SK-N-SH treated with all-trans-retinoic acid at 6 μM for 48 hours (cell line): Measurements from ENCODE around the gene GDF9.

ENCODE experiments used
- ATAC-seq: fragments of 200-7000 bp; cut with Tn5 transposase; 3 replicates; pipeline ENCODE4 v1.9.1; 2020; ENCODE audit warnings: mild to moderate bottlenecking, moderate library complexity
- BACH2 ChIP-seq: fragments of 250-450 bp; sonication (Bioruptor Pico); IDR thresholded peaks from 2 replicates; pipeline ENCODE4 v1.9.0; 2021; ENCODE audit warnings: mild to moderate bottlenecking, borderline replicate concordance
- ESRRG ChIP-seq: fragments of 250-450 bp; sonication (Bioruptor Pico); IDR thresholded peaks from 2 replicates; pipeline ENCODE4 v1.6.1; 2021; ENCODE audit warnings: mild to moderate bottlenecking
- GLIS3 ChIP-seq: fragments of 250-450 bp; sonication (Bioruptor Pico); IDR thresholded peaks from 2 replicates; pipeline ENCODE4 v1.5.0; 2020; ENCODE audit warnings: mild to moderate bottlenecking, moderate library complexity
- ISL1 ChIP-seq: fragments of 250-450 bp; sonication (Bioruptor Pico); IDR thresholded peaks from 2 replicates; pipeline ENCODE4 v2.1.2; 2022; ENCODE audit warnings: mild to moderate bottlenecking, moderate library complexity
- PPARA ChIP-seq: fragments of 250-450 bp; sonication (Bioruptor Pico); IDR thresholded peaks from 2 replicates; pipeline ENCODE4 v1.5.0; 2020; ENCODE audit warnings: mild to moderate bottlenecking, borderline replicate concordance
- RARB ChIP-seq: fragments of 250-450 bp; sonication (Bioruptor Pico); IDR thresholded peaks from 2 replicates; pipeline ENCODE4 v1.8.0; 2021; ENCODE audit warnings: mild to moderate bottlenecking, moderate library complexity
- SNAI2 ChIP-seq: fragments of 250-450 bp; sonication (Bioruptor Pico); IDR thresholded peaks from 2 replicates; pipeline ENCODE4 v1.5.0; 2020; ENCODE audit warnings: mild to moderate bottlenecking, moderate library complexity
- TCF4 ChIP-seq: fragments of 250-450 bp; sonication (Bioruptor Pico); IDR thresholded peaks from 2 replicates; pipeline ENCODE4 v1.8.0; 2021; ENCODE audit warnings: mild to moderate bottlenecking, moderate library complexity, borderline replicate concordance
- TOX ChIP-seq: fragments of 250-450 bp; sonication (Bioruptor Pico); IDR thresholded peaks from 2 replicates; pipeline ENCODE4 v1.8.0; 2021; ENCODE audit warnings: mild to moderate bottlenecking, moderate library complexity, borderline replicate concordance
- ZC3H10 ChIP-seq: fragments of 250-450 bp; sonication (Bioruptor Pico); IDR thresholded peaks from 2 replicates; pipeline ENCODE4 v1.5.1; 2021; ENCODE audit warnings: mild to moderate bottlenecking, moderate library complexity
- ZFP30 ChIP-seq: fragments of 450-650 bp; formaldehyde crosslinking; IDR thresholded peaks from 2 replicates; pipeline ENCODE4 v1.5.0; 2022; ENCODE audit warnings: mild to moderate bottlenecking, moderate library complexity
- ZNF565 ChIP-seq: fragments of 450-650 bp; formaldehyde crosslinking; conservative IDR thresholded peaks from 2 replicates; pipeline ENCODE4 v1.5.0; 2020; ENCODE audit warnings: low read depth, mild to moderate bottlenecking, moderate library complexity
- ZNF70 ChIP-seq: fragments of 450-650 bp; formaldehyde crosslinking; IDR thresholded peaks from 2 replicates; pipeline ENCODE4 v1.5.0; 2020; ENCODE audit warnings: mild to moderate bottlenecking, moderate library complexity
- ZNF8 ChIP-seq: fragments of 450-650 bp; formaldehyde crosslinking; IDR thresholded peaks from 2 replicates; pipeline ENCODE4 v1.5.0; 2020; ENCODE audit warnings: mild to moderate bottlenecking, moderate library complexity
- TF ChIP-seq, protein P1 (sequence below): fragments of 250-450 bp; sonication (Bioruptor Pico); IDR thresholded peaks from 2 replicates; pipeline ENCODE4 v1.8.0; 2020; ENCODE audit warnings: mild to moderate bottlenecking, moderate library complexity, borderline replicate concordance
- TF ChIP-seq, protein P2 (sequence below): fragments of 250-450 bp; sonication (Bioruptor Pico); IDR thresholded peaks from 2 replicates; pipeline ENCODE4 v1.5.1; 2021; ENCODE audit warnings: mild to moderate bottlenecking, moderate library complexity
- TF ChIP-seq, protein P3 (sequence below): fragments of 250-450 bp; sonication (Bioruptor Pico); IDR thresholded peaks from 2 replicates; pipeline ENCODE4 v1.5.1; 2020; ENCODE audit warnings: low read depth, mild to moderate bottlenecking, moderate library complexity
- TF ChIP-seq, protein P4 (sequence below): fragments of 250-450 bp; sonication (Bioruptor Pico); IDR thresholded peaks from 2 replicates; pipeline ENCODE4 v1.8.0; 2021; ENCODE audit warnings: low read depth, mild to moderate bottlenecking, moderate library complexity, borderline replicate concordance
- TF ChIP-seq, protein P5 (sequence below): fragments of 250-450 bp; sonication (Bioruptor Pico); IDR thresholded peaks from 2 replicates; pipeline ENCODE4 v1.5.0; 2020; ENCODE audit warnings: mild to moderate bottlenecking, moderate library complexity

Gene GDF9

DNA sequence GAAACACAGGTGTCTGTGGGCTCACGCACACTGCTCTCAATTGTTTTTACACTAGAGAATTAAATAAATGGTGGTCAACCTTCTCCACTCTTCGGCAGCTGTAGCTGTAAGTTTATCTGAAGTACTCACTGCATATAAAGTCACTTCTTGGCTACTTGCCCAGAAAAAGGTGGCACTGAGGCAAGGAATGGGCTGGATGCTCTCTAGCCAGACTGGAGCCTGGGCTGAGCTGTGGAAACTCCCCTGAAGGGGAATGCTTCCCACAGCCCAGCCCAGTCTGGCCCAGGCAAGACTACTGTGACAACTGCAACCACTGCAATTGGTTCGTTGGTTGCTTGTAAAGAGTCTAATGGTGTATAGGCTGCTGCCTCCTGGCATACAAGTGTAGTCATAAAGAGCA lies 11.7 kb upstream of the GDF9 start:
- peak; percentile 47; the same call in 2 of the 3 replicates for ATAC-seq
- TF ChIP-seq, protein P1, sequence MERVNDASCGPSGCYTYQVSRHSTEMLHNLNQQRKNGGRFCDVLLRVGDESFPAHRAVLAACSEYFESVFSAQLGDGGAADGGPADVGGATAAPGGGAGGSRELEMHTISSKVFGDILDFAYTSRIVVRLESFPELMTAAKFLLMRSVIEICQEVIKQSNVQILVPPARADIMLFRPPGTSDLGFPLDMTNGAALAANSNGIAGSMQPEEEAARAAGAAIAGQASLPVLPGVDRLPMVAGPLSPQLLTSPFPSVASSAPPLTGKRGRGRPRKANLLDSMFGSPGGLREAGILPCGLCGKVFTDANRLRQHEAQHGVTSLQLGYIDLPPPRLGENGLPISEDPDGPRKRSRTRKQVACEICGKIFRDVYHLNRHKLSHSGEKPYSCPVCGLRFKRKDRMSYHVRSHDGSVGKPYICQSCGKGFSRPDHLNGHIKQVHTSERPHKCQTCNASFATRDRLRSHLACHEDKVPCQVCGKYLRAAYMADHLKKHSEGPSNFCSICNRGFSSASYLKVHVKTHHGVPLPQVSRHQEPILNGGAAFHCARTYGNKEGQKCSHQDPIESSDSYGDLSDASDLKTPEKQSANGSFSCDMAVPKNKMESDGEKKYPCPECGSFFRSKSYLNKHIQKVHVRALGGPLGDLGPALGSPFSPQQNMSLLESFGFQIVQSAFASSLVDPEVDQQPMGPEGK, result no peak
- TF ChIP-seq, protein P2, sequence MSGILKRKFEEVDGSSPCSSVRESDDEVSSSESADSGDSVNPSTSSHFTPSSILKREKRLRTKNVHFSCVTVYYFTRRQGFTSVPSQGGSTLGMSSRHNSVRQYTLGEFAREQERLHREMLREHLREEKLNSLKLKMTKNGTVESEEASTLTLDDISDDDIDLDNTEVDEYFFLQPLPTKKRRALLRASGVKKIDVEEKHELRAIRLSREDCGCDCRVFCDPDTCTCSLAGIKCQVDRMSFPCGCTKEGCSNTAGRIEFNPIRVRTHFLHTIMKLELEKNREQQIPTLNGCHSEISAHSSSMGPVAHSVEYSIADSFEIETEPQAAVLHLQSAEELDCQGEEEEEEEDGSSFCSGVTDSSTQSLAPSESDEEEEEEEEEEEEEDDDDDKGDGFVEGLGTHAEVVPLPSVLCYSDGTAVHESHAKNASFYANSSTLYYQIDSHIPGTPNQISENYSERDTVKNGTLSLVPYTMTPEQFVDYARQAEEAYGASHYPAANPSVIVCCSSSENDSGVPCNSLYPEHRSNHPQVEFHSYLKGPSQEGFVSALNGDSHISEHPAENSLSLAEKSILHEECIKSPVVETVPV (CRISPR knock-in tag), result no peak
- TF ChIP-seq PPARA (CRISPR knock-in tag) (no peak), ISL1 (no peak), ZNF70 (CRISPR knock-in tag) (no peak), GLIS3 (CRISPR knock-in tag) (no peak)
- TF ChIP-seq, protein P3, sequence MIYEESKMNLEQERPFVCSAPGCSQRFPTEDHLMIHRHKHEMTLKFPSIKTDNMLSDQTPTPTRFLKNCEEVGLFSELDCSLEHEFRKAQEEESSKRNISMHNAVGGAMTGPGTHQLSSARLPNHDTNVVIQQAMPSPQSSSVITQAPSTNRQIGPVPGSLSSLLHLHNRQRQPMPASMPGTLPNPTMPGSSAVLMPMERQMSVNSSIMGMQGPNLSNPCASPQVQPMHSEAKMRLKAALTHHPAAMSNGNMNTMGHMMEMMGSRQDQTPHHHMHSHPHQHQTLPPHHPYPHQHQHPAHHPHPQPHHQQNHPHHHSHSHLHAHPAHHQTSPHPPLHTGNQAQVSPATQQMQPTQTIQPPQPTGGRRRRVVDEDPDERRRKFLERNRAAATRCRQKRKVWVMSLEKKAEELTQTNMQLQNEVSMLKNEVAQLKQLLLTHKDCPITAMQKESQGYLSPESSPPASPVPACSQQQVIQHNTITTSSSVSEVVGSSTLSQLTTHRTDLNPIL (CRISPR knock-in tag), result no peak
- TF ChIP-seq, protein P4, sequence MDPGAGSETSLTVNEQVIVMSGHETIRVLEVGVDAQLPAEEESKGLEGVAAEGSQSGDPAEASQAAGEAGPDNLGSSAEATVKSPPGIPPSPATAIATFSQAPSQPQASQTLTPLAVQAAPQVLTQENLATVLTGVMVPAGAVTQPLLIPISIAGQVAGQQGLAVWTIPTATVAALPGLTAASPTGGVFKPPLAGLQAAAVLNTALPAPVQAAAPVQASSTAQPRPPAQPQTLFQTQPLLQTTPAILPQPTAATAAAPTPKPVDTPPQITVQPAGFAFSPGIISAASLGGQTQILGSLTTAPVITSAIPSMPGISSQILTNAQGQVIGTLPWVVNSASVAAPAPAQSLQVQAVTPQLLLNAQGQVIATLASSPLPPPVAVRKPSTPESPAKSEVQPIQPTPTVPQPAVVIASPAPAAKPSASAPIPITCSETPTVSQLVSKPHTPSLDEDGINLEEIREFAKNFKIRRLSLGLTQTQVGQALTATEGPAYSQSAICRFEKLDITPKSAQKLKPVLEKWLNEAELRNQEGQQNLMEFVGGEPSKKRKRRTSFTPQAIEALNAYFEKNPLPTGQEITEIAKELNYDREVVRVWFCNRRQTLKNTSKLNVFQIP (CRISPR knock-in tag), result no peak
- TF ChIP-seq, all 23 proteins: peak for 0

DNA sequence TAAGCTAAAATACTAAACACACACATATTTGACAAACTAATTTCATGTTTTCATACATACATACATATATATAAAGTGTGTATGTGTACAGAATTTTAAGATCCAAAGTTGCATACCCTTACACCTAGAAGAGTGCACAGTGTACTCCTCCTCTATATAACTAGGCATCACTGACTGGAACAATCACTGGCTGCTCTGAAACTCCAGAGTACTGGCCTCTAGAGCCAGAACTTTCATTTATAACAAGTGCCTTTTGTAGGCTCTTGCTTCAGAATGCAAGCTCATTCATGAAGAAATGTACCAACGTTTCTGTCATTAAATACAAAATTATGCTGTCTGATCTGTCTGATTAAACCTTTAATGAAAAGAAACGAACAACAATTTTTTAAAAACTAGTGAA lies 11.2 kb upstream of the GDF9 start:
- no peak for ATAC-seq
- TF ChIP-seq, protein P4 (CRISPR knock-in tag), result no peak
- TF ChIP-seq ZNF70 (CRISPR knock-in tag), result no peak
- no peak for TF ChIP-seq TOX (CRISPR knock-in tag)
- no peak for TF ChIP-seq ZFP30 (CRISPR knock-in tag)
- no peak for TF ChIP-seq RARB (CRISPR knock-in tag)
- no peak for TF ChIP-seq GLIS3 (CRISPR knock-in tag)
- TF ChIP-seq ZNF565 (CRISPR knock-in tag), result no peak
- no peak for TF ChIP-seq BACH2 (CRISPR knock-in tag)
- TF ChIP-seq, protein P1, result no peak
- no peak for TF ChIP-seq ESRRG (CRISPR knock-in tag)
- TF ChIP-seq, protein P2 (CRISPR knock-in tag), result no peak
- no peak for TF ChIP-seq SNAI2 (CRISPR knock-in tag)
- no peak for TF ChIP-seq ZC3H10 (CRISPR knock-in tag)
- TF ChIP-seq, protein P5, sequence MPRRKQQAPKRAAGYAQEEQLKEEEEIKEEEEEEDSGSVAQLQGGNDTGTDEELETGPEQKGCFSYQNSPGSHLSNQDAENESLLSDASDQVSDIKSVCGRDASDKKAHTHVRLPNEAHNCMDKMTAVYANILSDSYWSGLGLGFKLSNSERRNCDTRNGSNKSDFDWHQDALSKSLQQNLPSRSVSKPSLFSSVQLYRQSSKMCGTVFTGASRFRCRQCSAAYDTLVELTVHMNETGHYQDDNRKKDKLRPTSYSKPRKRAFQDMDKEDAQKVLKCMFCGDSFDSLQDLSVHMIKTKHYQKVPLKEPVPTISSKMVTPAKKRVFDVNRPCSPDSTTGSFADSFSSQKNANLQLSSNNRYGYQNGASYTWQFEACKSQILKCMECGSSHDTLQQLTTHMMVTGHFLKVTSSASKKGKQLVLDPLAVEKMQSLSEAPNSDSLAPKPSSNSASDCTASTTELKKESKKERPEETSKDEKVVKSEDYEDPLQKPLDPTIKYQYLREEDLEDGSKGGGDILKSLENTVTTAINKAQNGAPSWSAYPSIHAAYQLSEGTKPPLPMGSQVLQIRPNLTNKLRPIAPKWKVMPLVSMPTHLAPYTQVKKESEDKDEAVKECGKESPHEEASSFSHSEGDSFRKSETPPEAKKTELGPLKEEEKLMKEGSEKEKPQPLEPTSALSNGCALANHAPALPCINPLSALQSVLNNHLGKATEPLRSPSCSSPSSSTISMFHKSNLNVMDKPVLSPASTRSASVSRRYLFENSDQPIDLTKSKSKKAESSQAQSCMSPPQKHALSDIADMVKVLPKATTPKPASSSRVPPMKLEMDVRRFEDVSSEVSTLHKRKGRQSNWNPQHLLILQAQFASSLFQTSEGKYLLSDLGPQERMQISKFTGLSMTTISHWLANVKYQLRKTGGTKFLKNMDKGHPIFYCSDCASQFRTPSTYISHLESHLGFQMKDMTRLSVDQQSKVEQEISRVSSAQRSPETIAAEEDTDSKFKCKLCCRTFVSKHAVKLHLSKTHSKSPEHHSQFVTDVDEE, result no peak
- no peak for TF ChIP-seq ISL1
- TF ChIP-seq PPARA (CRISPR knock-in tag), result no peak
- TF ChIP-seq TCF4 (CRISPR knock-in tag), result no peak
- no peak for TF ChIP-seq ZNF8 (CRISPR knock-in tag)
